Omental fat pad (tissue), 4 donors: Measurements from ENCODE around the gene NAA11. TPM values are rescaled to one million over a fixed set of nuclear protein-coding genes. Genes with fewer than 3 reads are reported as not detected.

Experiments
- ATAC-seq: fragments of 150-250 bp; one replicate; pipeline ENCODE4 v1.9.1; 2016; ENCODE audit warnings: mild to moderate bottlenecking, moderate library complexity; ENCODE audit not compliant: low FRiP score
- DNase-seq: peaks from one replicate; pipeline ENCODE4 v3.0.0-alpha.2; 2019; ENCODE audit warnings: low spot score
- total RNA-seq, 4 donors: library from RNA; depleted of rRNA; stranded (reverse); fragments of >200 nt; gene quantifications; one replicate each; pipeline ENCODE4 v1.1.0, GENCODE V29; 2016
- TF ChIP-seq, protein P1 (sequence below), 3 donors: fragments of 450-650 bp; IDR thresholded peaks; one replicate each; pipeline ENCODE4 v1.5.1; 2016 to 2017; ENCODE audit warnings: antibody characterized with exemption in 3 of 3, mild to moderate bottlenecking in 3 of 3, moderate library complexity in 2 of 3

Gene NAA11
- total RNA-seq, 4 donors from 2014 or later = not detected

DNA sequence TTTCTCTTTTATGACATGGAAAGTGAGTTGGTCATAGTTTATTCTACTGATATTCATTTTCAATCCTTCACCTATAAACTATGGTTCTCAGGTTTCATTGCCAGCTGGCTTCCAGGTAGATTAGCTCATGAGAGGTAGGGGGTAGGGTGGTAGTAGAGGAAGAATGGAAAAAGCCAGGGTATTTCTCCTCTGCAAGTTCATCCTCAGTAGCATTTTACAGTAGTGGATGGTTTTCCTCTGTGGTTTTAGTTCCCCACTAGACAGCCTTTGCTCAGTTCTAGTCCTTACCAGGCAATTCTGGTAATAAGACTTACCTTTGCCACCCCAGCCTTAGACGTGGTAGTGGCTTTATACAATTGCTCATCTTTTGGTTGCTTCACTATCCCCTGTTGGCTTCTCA lies 8.9 kb upstream of the NAA11 start:
- ATAC-seq = no peak
- TF ChIP-seq, protein P1, sequence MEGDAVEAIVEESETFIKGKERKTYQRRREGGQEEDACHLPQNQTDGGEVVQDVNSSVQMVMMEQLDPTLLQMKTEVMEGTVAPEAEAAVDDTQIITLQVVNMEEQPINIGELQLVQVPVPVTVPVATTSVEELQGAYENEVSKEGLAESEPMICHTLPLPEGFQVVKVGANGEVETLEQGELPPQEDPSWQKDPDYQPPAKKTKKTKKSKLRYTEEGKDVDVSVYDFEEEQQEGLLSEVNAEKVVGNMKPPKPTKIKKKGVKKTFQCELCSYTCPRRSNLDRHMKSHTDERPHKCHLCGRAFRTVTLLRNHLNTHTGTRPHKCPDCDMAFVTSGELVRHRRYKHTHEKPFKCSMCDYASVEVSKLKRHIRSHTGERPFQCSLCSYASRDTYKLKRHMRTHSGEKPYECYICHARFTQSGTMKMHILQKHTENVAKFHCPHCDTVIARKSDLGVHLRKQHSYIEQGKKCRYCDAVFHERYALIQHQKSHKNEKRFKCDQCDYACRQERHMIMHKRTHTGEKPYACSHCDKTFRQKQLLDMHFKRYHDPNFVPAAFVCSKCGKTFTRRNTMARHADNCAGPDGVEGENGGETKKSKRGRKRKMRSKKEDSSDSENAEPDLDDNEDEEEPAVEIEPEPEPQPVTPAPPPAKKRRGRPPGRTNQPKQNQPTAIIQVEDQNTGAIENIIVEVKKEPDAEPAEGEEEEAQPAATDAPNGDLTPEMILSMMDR (IDR thresholded peaks at IDR 0.05) = no peak
- DNase-seq = no peak

DNA sequence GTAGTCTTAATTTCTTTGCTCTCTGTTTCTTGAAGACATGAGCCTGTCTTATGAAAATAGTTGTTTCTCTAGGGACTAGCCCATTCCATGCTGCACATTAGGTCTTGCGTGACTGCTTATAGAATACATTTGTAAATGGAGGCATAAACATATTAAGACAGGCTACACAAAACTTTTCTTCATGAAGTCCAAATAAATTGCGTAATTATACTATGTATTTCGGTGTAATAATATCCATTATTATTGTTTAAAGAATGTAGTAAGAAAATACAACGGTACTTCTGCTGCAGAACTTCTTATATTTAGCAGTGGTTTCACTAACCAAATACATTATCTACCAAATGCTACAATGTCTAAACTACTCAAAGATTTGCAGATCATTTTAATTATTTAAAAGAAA lies 8.5 kb upstream of the NAA11 start:
- TF ChIP-seq, protein P1 (IDR thresholded peaks at IDR 0.05) = no peak
- ATAC-seq = no peak
- DNase-seq = no peak

DNA sequence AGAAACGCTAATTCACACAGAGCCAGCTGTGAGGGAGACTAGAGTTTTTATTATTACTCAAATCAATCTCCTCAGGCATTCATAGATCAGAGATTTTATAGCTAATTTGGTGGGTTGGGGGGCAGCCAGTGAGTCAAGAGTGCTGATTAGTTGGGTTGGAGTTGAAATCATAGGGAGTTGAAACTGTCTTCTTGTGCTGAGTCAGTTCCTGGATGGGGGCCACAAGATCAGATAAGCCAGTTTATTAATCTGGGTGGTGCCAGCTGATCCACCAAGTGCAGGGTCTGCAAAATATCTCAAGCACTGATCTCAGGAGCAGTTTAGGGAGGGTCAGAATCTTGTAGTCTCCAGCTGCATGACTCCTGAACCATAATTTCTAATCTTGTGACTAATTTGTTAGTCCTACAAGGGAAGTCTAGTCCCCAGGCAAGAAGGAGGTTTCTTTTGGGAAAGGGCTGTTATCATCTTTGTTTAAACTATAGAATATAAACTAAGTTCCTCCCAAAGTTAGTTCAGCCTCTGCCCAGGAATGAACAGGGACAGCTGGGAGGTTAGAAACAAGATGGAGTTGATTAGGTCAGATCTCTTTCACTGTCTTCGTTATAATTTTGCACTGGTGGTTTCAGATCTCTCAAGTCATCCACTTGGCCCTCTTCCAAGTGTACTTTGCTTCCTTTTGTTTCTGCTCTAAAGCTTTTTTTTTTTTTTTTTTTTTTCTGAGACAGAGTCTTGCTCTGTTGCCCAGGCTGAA lies 5.4 kb upstream of the NAA11 start:
- TF ChIP-seq, protein P1 (IDR thresholded peaks at IDR 0.05) = no peak
- no peak for ATAC-seq
- DNase-seq = no peak

DNA sequence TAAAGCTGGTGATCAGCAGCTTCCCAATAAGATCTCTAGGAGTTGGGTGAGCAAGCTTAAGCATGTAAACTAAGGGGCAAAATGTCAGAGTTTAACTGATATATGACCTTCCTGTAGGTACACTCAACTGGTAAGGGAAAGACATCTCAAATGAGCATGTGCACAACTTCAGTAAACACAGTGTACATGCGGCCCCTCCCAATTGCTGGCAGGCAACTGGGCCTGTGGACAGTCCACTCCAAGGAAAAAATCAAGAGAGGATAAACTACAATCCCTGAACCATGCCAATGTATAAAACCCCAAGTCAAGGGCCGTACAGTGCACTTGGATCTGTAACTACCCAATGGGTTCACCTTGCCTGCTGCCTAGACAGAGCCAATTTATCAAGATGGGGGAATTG lies 4.9 kb upstream of the NAA11 start:
- no peak for ATAC-seq
- DNase-seq = no peak
- TF ChIP-seq, protein P1 (IDR thresholded peaks at IDR 0.05) = no peak

- no peak for ATAC-seq
- DNase-seq = no peak
- TF ChIP-seq, protein P1 (IDR thresholded peaks at IDR 0.05) = no peak
These were observed 425 bp downstream of the NAA11 start for GRCh38 chr4:79325436-79325835.

- ATAC-seq (no peak), DNase-seq (no peak)
- TF ChIP-seq, protein P1 (IDR thresholded peaks at IDR 0.05) = no peak
These were observed 5.9 kb downstream of the NAA11 start for GRCh38 chr4:79319975-79320374.

- DNase-seq = no peak
- TF ChIP-seq, protein P1 (IDR thresholded peaks at IDR 0.05) = no peak
- ATAC-seq = no peak
These were observed 8.2 kb downstream of the NAA11 start for GRCh38 chr4:79317711-79318110.
